Heart right ventricle (tissue), 16 donors: ENCODE results near the gene ZNF879. TPM values are rescaled to one million over a fixed set of nuclear protein-coding genes. Genes with fewer than 3 reads are reported as not detected.

Experiments
- ATAC-seq, 8 donors: fragments of 200-7000 bp; cut with Tn5 transposase; one replicate each; pipeline ENCODE4 v1.9.1; 2020; ENCODE audit warnings: mild to moderate bottlenecking in 8 of 8, moderate library complexity in 8 of 8, moderate number of reproducible peaks in 1 of 8
- DNase-seq, 2 donors: peaks; one replicate each; pipeline ENCODE4 v3.0.0-alpha.2; 2020
- H3K27ac ChIP-seq, 10 donors: fragments of 200-600 bp; sonication (generic) in 2 of 10; one replicate each; pipeline versions ENCODE4 v1.5.0 to v1.8.0; 2020 to 2022; ENCODE audit warnings: mild to moderate bottlenecking in 3 of 10
- H3K27me3 ChIP-seq, 7 donors: fragments of 200-600 bp; one replicate each; pipeline ENCODE4 v1.8.0; 2021 to 2022; ENCODE audit warnings: mild to moderate bottlenecking in 2 of 7
- H3K36me3 ChIP-seq, 9 donors: fragments of 200-600 bp; sonication (generic) in 1 of 9; one replicate each; pipeline versions ENCODE4 v1.5.0 to v1.8.0; 2020 to 2022; ENCODE audit warnings: mild to moderate bottlenecking in 2 of 9
- H3K4me1 ChIP-seq, 9 donors: fragments of 200-600 bp; sonication (generic) in 1 of 9; one replicate each; pipeline versions ENCODE4 v1.5.0 to v1.8.0; 2020 to 2022; ENCODE audit warnings: mild to moderate bottlenecking in 4 of 9
- H3K4me3 ChIP-seq, 10 donors: fragments of 200-600 bp; sonication (generic) in 2 of 10; one replicate each; pipeline versions ENCODE4 v1.5.0 to v1.8.0; 2020 to 2022; ENCODE audit warnings: mild to moderate bottlenecking in 7 of 10, moderate library complexity in 2 of 10
- H3K9me3 ChIP-seq, 11 donors: fragments of 200-600 bp in 10 of 11; sonication (generic) in 2 of 11; one replicate each; pipeline versions ENCODE4 v1.5.0 to v1.8.0; 2013 to 2022; ENCODE audit warnings: mild to moderate bottlenecking in 2 of 11, control low read depth in 1 of 11, moderate library complexity in 1 of 11
- CTCF ChIP-seq, 9 donors: fragments of 200-600 bp; sonication (generic) in 2 of 9; IDR thresholded peaks; one replicate each; pipeline versions ENCODE4 v1.5.0 to v1.8.0; 2021 to 2022; ENCODE audit warnings: antibody characterized with exemption in 9 of 9, mild to moderate bottlenecking in 5 of 9, moderate library complexity in 1 of 9
- WGBS, 2 donors: extraction: QIAGEN DNeasy Blood & Tissue Kit; methylation state at CpG; one replicate each; pipeline ENCODE4 v1.1.7; 2013; ENCODE audit warnings: inconsistent platforms in 1 of 2; 5-methylcytosine and 5-hydroxymethylcytosine counted together
- intact Hi-C, 10 donors: fragments of 100-400 bp; cut with DNase I; formaldehyde crosslinking; loops; one replicate each; pipeline versions ENCODE4 v1.11.1 to v1.14.2; 2022
- polyA plus RNA-seq, 2 donors: library from polyadenylated mRNA; stranded (reverse); fragments of 200-250 nt; gene quantifications; one replicate each; pipeline ENCODE4 v1.2.3, GENCODE V29; 2013
- total RNA-seq, 10 donors: library from RNA; stranded (reverse); fragmentation: NEBNext Ultra II Directional in 3 of 10; extraction: Animal tissue kit (Norgen Biotek cat#: 25700) in 3 of 10; gene quantifications; one replicate each; pipeline versions ENCODE4 v1.2.1 to v1.2.4, GENCODE V29; 2021 to 2023
- donor health status: Arrhythmogenic right ventricular cardiomyopathy.
- donor health status: ischemic (EF 13 %, LVEDD 7.1; RV severe dilation, severe dysfunction).
- donor health status: healthy with polysubstance abuse.
- donor health status: DM: no; HTN: yes; CAD: no.
- donor health status: DM: no; HTN: no; CAD: no.
- donor health status: ischemic (EF 25% LVEDD 6.9; RV normal size, moderate dysfunction).
- donor health status: ischemic (EF 25% LVEDD 5.7; RV mildly dilated, moderate dysfunction).
- donor health status: healthy.
- donor health status: DM: yes; HTN: yes; CAD: no.
- donor health status: Ischemic cardiomyopathy.
- donor health status: ischemic (EF 35%, LVEDD 5.7; RV mildly dilated, moderate dysfunction).
- donor health status: nonischemic (EF 11% LVEDD 7.7; RV severe dilation, severe dysfunction).
- donor health status: DM: yes; HTN: yes; CAD: no.
- donor health status: PGD.
- donor health status: ischemic (EF 29% LVEDD 5.4; RV normal size, mild dysfunction).
- donor health status: nonischemic (EF 23%, LVEDD 6.1; RV moderate dilation, normal function).

ZNF879 gene
- total and polyA plus RNA-seq, 12 donors, result 1.4 to 4.5 (median 3.6) TPM

- H3K9me3 ChIP-seq, result peaks cover 0 to 12% (median 0%) of the 10 kb centered on the region in 11 donors
- ATAC-seq (no peak), DNase-seq (no peak)
- peaks cover 0 to 2% (median 0%) of the 10 kb centered on the region in 9 donors for H3K4me1 ChIP-seq
- H3K4me3 ChIP-seq, result no peak overlapping the region
- no peak for TF ChIP-seq CTCF (IDR thresholded peaks at IDR 0.05)
- no peaks in the 10 kb centered on the region for H3K36me3 ChIP-seq
- WGBS, 2 donors, result 65 to 74% methylated on average over 11 of the region's 11 CpGs
- H3K27me3 ChIP-seq, result peaks cover 11 to 63% (median 47%) of the 10 kb centered on the region in 7 donors
- no peak overlapping the region for H3K27ac ChIP-seq
- intact Hi-C loops, result no loop called here
Observed at GRCh38 chr5:178996156-178996555, 27.4 kb upstream of the ZNF879 start.

DNA sequence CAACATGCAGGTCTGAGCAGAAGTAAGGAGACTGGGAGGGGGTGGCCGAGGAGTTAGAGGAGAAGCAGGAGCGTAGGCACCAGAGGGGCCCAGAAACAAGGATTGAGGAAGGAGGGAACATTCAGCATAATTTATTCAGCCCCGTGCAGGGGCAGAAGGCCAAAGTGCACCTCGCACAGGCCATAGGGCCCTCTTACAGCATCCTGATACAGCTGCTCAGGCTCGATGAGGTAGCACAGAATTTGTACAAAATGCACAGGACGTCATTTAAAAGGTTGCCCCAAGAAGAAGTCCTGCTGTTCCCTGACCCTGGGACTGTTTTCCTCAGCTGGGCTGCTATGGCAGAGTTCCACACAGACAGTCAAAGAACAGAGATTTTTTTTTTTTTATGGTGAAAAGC, 26.4 kb upstream of the ZNF879 start:
- peaks cover 11 to 57% (median 45%) of the 10 kb centered on the region in 7 donors for H3K27me3 ChIP-seq
- ATAC-seq, result no peak
- intact Hi-C loops, result no loop called here
- no peak overlapping the region for H3K27ac ChIP-seq
- H3K4me3 ChIP-seq, result no peak overlapping the region
- no peak for DNase-seq
- H3K4me1 ChIP-seq, result peaks cover 0 to 2% (median 0%) of the 10 kb centered on the region in 9 donors
- H3K36me3 ChIP-seq, result no peaks in the 10 kb centered on the region
- WGBS, 2 donors, result 75 to 78% methylated on average over 6 of the region's 6 CpGs
- peaks cover 0 to 12% (median 0%) of the 10 kb centered on the region in 11 donors for H3K9me3 ChIP-seq
- TF ChIP-seq CTCF (IDR thresholded peaks at IDR 0.05), result no peak

- 92 to 94% methylated on average over 13 of the region's 13 CpGs for WGBS, 2 donors
- Histone ChIP-seq H3K4me3 (no peak overlapping the region), H3K36me3 (no peaks in the 10 kb centered on the region), H3K9me3 (peaks cover 0 to 18% (median 0%) of the 10 kb centered on the region in 11 donors), H3K27me3 (peaks cover 11 to 44% (median 35%) of the 10 kb centered on the region in 7 donors), H3K4me1 (peaks cover 0 to 2% (median 0%) of the 10 kb centered on the region in 9 donors), H3K27ac (no peak overlapping the region)
- ATAC-seq, result no peak
- no peak for TF ChIP-seq CTCF (IDR thresholded peaks at IDR 0.05)
- intact Hi-C loops, result no loop called here
- DNase-seq, result no peak
Observed at GRCh38 chr5:178998441-178998840, 25.2 kb upstream of the ZNF879 start.

- Histone ChIP-seq H3K9me3 (peaks cover 0 to 56% (median 2%) of the 10 kb centered on the region in 11 donors), H3K4me1 (no peaks in the 10 kb centered on the region), H3K4me3 (no peak overlapping the region), H3K27ac (no peak overlapping the region), H3K27me3 (no peaks in the 10 kb centered on the region), H3K36me3 (no peaks in the 10 kb centered on the region)
- intact Hi-C loops, result no loop called here
- ATAC-seq (no peak), DNase-seq (no peak)
- 76 to 89% methylated on average over 2 of the region's 2 CpGs for WGBS, 2 donors
- TF ChIP-seq CTCF (IDR thresholded peaks at IDR 0.05), result no peak
Observed at GRCh38 chr5:179006564-179006963, 17.0 kb upstream of the ZNF879 start.
